ENCODE measurements around the gene EGFLAM.

Gene EGFLAM

GRCh38 chr5:38423276-38424147 lies 165.2 kb downstream of the EGFLAM start:
- DNase-seq = no peak

GRCh38 chr5:38424148-38425060 lies 166.0 kb downstream of the EGFLAM start:
- DNase-seq = no peak

- DNase-seq = no peak
Observed at GRCh38 chr5:38426490-38426889, 168.1 kb downstream of the EGFLAM start.

- no peak for DNase-seq
Observed at GRCh38 chr5:38426986-38427950, 168.9 kb downstream of the EGFLAM start.

- no peak for DNase-seq
Observed at GRCh38 chr5:38431242-38431853, 173.0 kb downstream of the EGFLAM start.

GRCh38 chr5:38433160-38433861 lies 175.0 kb downstream of the EGFLAM start:
- DNase-seq = no peak

- DNase-seq = no peak
Observed at GRCh38 chr5:38434966-38435705, 176.8 kb downstream of the EGFLAM start.

- no peak for DNase-seq
Observed at GRCh38 chr5:38438757-38439156, 180.4 kb downstream of the EGFLAM start.

GRCh38 chr5:38441453-38442246 lies 183.3 kb downstream of the EGFLAM start:
- DNase-seq = peak; percentile 64 to 72

GRCh38 chr5:38442247-38442573 lies 183.9 kb downstream of the EGFLAM start:
- DNase-seq = no peak

- DNase-seq = no peak
Observed at GRCh38 chr5:38443390-38443789, 185.0 kb downstream of the EGFLAM start.

GRCh38 chr5:38445374-38446028 lies 187.1 kb downstream of the EGFLAM start:
- no peak for DNase-seq

- DNase-seq = no peak
Observed at GRCh38 chr5:38446029-38446522, 187.7 kb downstream of the EGFLAM start.

GRCh38 chr5:38447056-38447455 lies 188.7 kb downstream of the EGFLAM start:
- no peak for DNase-seq

GRCh38 chr5:38447786-38448185 lies 189.4 kb downstream of the EGFLAM start:
- DNase-seq = no peak

- DNase-seq = no peak
Observed at GRCh38 chr5:38448568-38449350, 190.4 kb downstream of the EGFLAM start.

GRCh38 chr5:38450627-38451026 lies 192.3 kb downstream of the EGFLAM start:
- DNase-seq = no peak

GRCh38 chr5:38451074-38451725 lies 192.8 kb downstream of the EGFLAM start:
- no peak for DNase-seq
